NCI-H446 (cell line): Measurements from ENCODE around the gene SPATS2L.

ENCODE experiments used
- DNase-seq, 2 experiments: peaks; one replicate each; lab custom pipeline; 2025; lab: John Stamatoyannopoulos, UW

Gene SPATS2L

GRCh38 chr2:200378652-200379290 is 72.3 kb downstream of the SPATS2L start:
- DNase-seq, result no peak

- no peak for DNase-seq
These were observed 73.1 kb downstream of the SPATS2L start for GRCh38 chr2:200379481-200380090.

- DNase-seq, result no peak
These were observed 73.6 kb downstream of the SPATS2L start for GRCh38 chr2:200380091-200380561.

- no peak for DNase-seq
These were observed 74.5 kb downstream of the SPATS2L start for GRCh38 chr2:200380833-200381542.

- DNase-seq, result no peak
These were observed 76.4 kb downstream of the SPATS2L start for GRCh38 chr2:200382874-200383273.

- DNase-seq, result no peak
These were observed 77.1 kb downstream of the SPATS2L start for GRCh38 chr2:200383380-200384110.

- DNase-seq, result no peak
These were observed 78.7 kb downstream of the SPATS2L start for GRCh38 chr2:200385063-200385635.

GRCh38 chr2:200393191-200393590 is 86.7 kb downstream of the SPATS2L start:
- DNase-seq, result no peak

- DNase-seq, result no peak
These were observed 87.6 kb downstream of the SPATS2L start for GRCh38 chr2:200394045-200394444.

GRCh38 chr2:200396781-200397242 is 90.3 kb downstream of the SPATS2L start:
- no peak for DNase-seq

- no peak for DNase-seq
These were observed 91.3 kb downstream of the SPATS2L start for GRCh38 chr2:200397785-200398184.

- DNase-seq, result no peak
These were observed 92.6 kb downstream of the SPATS2L start for GRCh38 chr2:200399046-200399445.

- DNase-seq, result no peak
These were observed 93.1 kb downstream of the SPATS2L start for GRCh38 chr2:200399636-200400035.

- no peak for DNase-seq
These were observed 97.3 kb downstream of the SPATS2L start for GRCh38 chr2:200403814-200404213.

GRCh38 chr2:200404615-200405014 is 98.1 kb downstream of the SPATS2L start:
- no peak for DNase-seq

GRCh38 chr2:200405599-200406298 is 99.3 kb downstream of the SPATS2L start:
- no peak for DNase-seq

- DNase-seq, result no peak
These were observed 99.9 kb downstream of the SPATS2L start for GRCh38 chr2:200406379-200406778.

GRCh38 chr2:200408428-200409316 is 102.2 kb downstream of the SPATS2L start:
- no peak for DNase-seq

GRCh38 chr2:200411831-200412230 is 105.3 kb downstream of the SPATS2L start:
- no peak for DNase-seq

- DNase-seq, result no peak
These were observed 107.9 kb downstream of the SPATS2L start for GRCh38 chr2:200414367-200414766.
